H4 (cell line): ENCODE results near the gene GRN. TPM values are rescaled to one million over a fixed set of nuclear protein-coding genes. Genes with fewer than 3 reads are reported as not detected.
A peak's percentile ranks its signal among the peaks of the same experiment; 100 is the strongest.

Experiments used
- DNase-seq: peaks from one replicate; pipeline ENCODE4 v3.0.0-alpha.2; 2015; ENCODE audit warnings: low spot score
- total RNA-seq: library from RNA; depleted of rRNA; stranded (reverse); fragments of >200 nt; shearing (Covaris generic); gene quantifications from 2 replicates; pipeline ENCODE4 v1.2.3, GENCODE V29; 2014; rRNA removed

Gene GRN
- total RNA-seq, result 97.6 and 134 TPM in 2 replicates

DNA sequence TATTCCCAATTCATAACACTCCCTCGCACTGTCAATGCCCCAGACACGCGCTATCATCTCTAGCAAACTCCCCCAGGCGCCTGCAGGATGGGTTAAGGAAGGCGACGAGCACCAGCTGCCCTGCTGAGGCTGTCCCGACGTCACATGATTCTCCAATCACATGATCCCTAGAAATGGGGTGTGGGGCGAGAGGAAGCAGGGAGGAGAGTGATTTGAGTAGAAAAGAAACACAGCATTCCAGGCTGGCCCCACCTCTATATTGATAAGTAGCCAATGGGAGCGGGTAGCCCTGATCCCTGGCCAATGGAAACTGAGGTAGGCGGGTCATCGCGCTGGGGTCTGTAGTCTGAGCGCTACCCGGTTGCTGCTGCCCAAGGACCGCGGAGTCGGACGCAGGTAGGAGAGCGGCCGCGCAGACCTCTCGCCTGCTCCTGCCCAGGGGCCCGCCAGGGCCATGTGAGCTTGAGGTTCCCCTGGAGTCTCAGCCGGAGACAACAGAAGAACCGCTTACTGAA, at the start of gene GRN:
Gene GRN, plus strand, starts transcription at position 364 of the 515 bp plus-strand sequence. CDS start 3,863 bp downstream, outside the sequence.
- DNase-seq, result peak; percentile 99

DNA sequence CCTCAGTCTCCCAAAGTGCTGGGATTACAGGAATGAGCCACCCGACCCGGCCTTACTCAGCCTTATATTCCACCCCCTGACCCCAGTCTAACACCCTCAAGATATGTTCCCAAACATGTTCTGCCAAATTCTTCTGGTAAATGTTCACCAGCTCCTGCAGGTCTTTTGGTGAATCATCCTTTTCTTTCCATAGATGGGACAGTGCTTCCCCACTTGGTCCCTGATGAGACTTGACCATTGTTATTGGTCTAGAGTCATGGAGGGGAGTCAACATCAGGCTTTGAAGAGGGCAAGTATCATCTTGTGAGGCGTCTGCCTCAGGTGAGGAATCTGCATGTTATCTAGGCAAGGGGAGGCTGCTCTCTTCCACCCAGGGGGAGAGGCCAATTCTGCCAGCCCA, 47.1 kb upstream of the GRN start:
- no peak for DNase-seq

DNA sequence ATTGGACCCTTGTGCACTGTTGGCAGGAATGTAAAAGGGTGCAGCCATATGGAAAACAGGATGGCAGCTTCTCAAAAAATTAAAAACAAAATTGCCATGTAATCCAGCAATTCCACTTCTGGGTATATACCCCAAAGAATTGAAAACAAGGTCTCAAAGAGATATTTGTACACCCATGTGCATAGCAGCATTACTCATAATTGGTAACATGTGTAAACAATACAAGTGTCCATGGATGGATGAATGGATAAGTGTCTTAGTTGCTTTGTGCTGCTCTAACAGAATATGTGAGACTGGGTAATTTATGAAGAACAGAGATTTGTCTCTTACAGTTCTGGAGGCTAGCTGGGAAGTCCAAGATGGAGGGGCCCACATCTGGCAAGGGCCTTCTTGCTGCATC, 40.5 kb upstream of the GRN start:
- no peak for DNase-seq

GRCh38 chr17:44307387-44308186, 37.5 kb upstream of the GRN start:
- no peak for DNase-seq

DNA sequence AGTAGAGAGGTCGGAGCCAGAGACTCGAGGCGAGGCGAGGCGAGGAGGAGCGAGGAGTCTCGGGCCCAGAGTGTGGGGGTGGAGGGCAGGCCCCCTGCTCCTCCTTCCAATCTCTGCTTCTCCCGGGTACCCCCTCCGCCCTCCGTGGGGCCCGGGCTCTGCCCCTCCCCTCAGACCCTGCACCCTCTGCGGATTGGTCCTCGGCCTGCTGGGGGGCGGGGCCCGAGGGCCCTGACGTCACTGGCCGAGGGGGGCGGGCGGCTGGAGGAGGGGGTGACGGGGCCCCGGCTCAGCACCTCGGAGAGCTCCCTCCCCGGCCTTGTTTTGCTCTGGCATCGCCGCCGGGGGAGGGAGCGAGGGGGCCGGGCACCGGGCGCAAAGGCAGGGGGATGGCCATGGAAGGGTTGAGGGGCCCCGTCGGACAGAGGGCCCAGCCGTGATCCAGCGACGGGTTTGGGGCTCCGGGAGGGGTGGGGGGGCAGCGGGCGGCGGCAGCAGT, 36.7 kb upstream of the GRN start, which contains the start of gene RUNDC3A:
Gene RUNDC3A, plus strand, starts transcription at position 282 of the 499 bp plus-strand sequence. CDS start 232 bp downstream, outside the sequence.
- no peak for DNase-seq

- DNase-seq, result no peak
These were observed 36.2 kb upstream of the GRN start for GRCh38 chr17:44308865-44309264.

GRCh38 chr17:44309472-44309871, 35.6 kb upstream of the GRN start:
- no peak for DNase-seq

DNA sequence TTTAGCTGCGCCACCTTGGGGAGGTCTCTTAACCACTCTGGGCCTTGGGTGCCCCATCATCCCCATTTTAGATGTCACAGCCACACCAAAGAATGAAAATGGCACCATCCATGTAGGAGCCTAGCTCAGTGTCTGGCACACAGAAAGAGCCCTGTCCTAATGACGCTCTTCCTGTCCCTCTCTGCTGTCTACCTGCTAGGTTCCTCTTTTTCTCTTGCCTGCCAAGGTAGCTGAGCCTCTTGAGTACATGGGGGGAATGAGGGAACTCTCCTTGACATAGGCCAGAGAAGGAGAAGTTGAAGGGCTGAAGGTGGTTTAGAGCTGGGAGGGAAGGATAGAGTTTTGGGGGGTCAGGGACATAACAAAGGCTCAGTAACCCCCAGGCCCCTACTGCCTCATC, 34.9 kb upstream of the GRN start:
- DNase-seq, result no peak

- no peak for DNase-seq
These were observed 34.3 kb upstream of the GRN start for GRCh38 chr17:44310609-44311376.

- DNase-seq, result no peak
These were observed 33.4 kb upstream of the GRN start for GRCh38 chr17:44311562-44312181.

GRCh38 chr17:44312396-44313104, 32.6 kb upstream of the GRN start:
- no peak for DNase-seq

- DNase-seq, result no peak
These were observed 31.1 kb upstream of the GRN start for GRCh38 chr17:44314031-44314430.

GRCh38 chr17:44314524-44314868, 30.6 kb upstream of the GRN start:
- no peak for DNase-seq

DNA sequence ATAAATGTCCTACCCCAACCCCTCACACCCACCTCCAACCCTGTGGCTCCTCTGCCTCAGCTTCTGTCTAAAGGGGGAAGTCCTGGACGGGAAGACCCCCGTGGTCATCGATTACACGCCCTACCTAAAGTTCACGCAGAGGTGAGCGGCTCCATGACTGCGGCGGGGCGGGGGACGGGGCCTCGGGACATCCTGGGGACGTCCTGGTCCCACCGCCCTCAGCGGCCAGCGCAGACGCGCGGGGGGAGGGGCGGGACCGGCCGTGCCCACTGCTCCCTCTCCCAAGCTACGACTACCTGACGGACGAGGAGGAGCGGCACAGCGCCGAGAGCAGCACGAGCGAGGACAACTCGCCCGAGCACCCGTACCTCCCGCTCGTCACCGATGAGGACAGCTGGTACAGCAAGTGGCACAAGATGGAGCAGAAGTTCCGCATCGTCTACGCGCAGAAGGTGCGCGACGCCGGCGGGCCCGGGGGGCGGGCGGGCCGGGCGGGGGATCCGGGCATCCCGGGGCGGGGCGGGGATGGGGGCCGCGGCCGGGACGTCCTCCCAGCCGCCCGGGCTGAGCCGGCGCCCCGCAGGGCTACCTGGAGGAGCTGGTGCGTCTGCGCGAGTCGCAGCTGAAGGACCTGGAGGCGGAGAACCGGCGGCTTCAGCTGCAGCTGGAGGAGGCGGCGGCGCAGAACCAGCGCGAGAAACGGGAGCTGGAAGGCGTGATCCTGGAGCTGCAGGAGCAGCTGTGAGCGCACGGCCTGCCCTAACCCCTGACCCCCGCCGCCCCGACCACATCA, 30.0 kb upstream of the GRN start:
- no peak for DNase-seq

DNA sequence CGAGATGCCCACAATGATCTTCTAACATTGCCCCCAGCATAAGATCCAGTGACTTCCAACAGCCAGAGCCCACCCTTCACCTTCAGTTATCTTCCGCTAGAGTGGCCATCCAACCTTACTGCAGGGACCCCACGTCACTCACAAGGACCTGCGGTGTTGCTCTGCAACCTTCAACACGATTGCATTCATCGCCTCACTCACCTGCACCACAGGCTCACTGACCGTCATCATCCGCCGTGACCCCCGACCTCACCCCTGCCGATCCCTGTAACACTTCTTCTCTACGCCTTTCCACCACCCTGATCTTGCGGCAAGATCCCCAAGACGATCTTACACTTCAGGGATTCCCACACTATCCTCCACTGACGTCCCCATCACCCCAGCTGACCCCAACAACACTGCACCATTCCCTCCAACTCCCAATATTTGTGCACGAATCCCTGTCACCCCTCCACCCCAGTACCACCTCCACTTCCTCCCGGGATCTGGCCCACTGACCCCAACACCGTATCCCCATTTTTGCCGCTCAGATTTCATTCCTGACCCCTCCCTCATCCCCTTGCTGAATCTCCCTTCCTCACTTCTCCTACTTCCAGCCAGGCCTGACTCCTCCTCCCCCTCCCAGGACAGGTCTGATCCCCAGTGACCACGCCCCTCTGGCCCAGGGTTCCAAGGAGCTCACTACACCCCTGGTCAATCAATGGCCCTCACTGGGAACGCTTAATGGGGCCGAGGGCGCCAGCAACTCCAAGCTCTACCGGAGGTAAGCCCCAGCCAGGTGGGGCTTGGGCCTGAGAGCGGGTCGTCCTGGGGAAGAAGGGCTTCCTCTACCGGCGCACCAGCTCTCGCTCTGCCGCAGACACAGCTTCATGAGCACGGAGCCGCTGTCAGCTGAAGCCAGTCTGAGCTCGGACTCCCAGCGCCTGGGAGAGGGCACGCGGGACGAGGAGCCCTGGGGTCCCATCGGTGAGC, 29.1 kb upstream of the GRN start:
- DNase-seq, result no peak

DNA sequence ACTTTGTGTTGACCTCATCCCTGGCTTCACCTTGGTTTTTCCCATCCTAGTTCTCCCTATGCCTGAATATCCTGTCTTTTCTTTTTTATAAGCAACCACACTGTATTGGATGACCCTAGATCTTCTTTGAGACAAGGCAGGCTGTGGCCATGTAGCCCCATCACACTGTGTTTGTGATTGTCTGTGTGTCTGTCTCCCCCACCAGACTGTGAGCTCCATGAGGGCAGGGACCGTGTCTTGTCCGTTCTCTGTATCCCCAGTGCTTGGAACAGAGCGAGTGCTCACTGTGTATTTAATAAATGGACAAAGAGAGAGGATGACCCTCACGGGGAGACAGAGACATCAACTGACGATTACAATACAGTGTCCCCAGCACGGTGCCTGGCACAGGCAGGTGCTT, 27.6 kb upstream of the GRN start:
- DNase-seq, result no peak

- DNase-seq, result no peak
These were observed 26.8 kb upstream of the GRN start for GRCh38 chr17:44318077-44318892.

GRCh38 chr17:44320066-44320465, 25.0 kb upstream of the GRN start:
- DNase-seq, result no peak
